Stimulated activated CD4-positive, alpha-beta T cell treated with anti-CD3 and anti-CD28 coated beads, Interleukin-15, amount 100 ng/mL, for 1 hour (primary cell): ENCODE measurements around the gene ANKRD42.

Source experiments
- DNase-seq, 2 donors: peaks; one replicate each; pipeline ENCODE4 v3.0.0-alpha.2; 2020; ENCODE audit warnings: low read depth in 1 of 2, low spot score in 1 of 2

Gene ANKRD42

GRCh38 chr11:83285771-83286528, 92.4 kb downstream of the ANKRD42 start, which contains the start of gene CCDC90B:
TSS of gene CCDC90B (minus strand) at chr11:83286367. CDS start at chr11:83285972, 395 bp downstream.
- DNase-seq = peak; percentile 80 to 82

- no peak for DNase-seq
Observed at GRCh38 chr11:83287631-83288030, 94.1 kb downstream of the ANKRD42 start.

- DNase-seq = no peak
Observed at GRCh38 chr11:83292709-83293456, 99.4 kb downstream of the ANKRD42 start.

GRCh38 chr11:83293457-83293774, 99.9 kb downstream of the ANKRD42 start:
- DNase-seq = no peak

GRCh38 chr11:83294208-83294607, 100.7 kb downstream of the ANKRD42 start:
- no peak for DNase-seq
